LoVo (cell line): ENCODE data around the gene CHRM1.
"Not testable (repeated sequence)": the region's sequence is repeated elsewhere in the genome, so short reads cannot be mapped to it uniquely, and the experiment has no call there.

Source experiments
- DNase-seq: peaks from one replicate; pipeline ENCODE4 v3.0.0-alpha.2; 2016; ENCODE audit warnings: low spot score

CHRM1 gene, protein sequence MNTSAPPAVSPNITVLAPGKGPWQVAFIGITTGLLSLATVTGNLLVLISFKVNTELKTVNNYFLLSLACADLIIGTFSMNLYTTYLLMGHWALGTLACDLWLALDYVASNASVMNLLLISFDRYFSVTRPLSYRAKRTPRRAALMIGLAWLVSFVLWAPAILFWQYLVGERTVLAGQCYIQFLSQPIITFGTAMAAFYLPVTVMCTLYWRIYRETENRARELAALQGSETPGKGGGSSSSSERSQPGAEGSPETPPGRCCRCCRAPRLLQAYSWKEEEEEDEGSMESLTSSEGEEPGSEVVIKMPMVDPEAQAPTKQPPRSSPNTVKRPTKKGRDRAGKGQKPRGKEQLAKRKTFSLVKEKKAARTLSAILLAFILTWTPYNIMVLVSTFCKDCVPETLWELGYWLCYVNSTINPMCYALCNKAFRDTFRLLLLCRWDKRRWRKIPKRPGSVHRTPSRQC

GRCh38 chr11:62921201-62921572 is at the start of gene CHRM1:
CHRM1 (minus strand) TSS chr11:62921363; CDS start chr11:62911100, 10,263 bp downstream.
- DNase-seq = no peak

DNA sequence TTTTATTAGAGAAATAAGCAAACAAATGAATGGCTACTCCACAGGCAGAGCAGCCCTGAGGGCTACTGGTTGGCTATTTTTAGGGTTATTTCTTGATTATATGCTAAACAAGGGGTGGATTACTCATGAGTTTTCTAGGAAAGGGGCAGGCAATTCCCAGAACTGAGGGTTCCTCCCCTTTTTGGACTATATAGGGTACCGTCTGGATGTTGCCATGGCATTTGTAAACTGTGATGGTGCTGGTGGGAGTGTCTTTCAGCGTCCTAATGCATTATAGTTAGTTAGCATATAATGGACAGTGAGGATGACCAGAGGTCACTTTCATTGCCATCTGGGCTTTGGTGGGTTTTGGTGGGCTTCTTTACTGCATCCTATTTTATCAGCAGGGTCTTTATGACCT is 44.4 kb upstream of the CHRM1 start:
- DNase-seq = no peak

DNA sequence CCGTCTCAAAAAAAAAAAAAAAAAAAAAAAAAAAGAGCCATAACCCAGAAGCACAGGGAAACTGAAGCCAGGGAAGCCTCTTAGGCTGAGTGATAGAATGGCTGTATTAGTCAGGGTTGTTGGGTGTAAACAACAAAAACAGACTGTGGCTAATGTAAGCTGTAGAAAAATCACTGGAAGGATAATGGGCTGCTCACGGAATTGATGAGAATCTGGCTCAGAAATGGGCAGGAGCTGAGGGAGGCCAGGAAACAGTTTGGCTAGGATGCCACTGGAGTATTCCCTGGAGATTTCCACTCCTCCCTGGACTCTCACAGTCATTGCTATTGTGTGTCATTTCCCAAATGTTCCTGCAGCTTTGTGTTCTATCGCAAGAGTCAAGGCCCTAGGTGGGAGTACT is 41.2 kb upstream of the CHRM1 start:
- DNase-seq = no peak

GRCh38 chr11:62961017-62961570 is 39.9 kb upstream of the CHRM1 start:
- DNase-seq = no peak

DNA sequence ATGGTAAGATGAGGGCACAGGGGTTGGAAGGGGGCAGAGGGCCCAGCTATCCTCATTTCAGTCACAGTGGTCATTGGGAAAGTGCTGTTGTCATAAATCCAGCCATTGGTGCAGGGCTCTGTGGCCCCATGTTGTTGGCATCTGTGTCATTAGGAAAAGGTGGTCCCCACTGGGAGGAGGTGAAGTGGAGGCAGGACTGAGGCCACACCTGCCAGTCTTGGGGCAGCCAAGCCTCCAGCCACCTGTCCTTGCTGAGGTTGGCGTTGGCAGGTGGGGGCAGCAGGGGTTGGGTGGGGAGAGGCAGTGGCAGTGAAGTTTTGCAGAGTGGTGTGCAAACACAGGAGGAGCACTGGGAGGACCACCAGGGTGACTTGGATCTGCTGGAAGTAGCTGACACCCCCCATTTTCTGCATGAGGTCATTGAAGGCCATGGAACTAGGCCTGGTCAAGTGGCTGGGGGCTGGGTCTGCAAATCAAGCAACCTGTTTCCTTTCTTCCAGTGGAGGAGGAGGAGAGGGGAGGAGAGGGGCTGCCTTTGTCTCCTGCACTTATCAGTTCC is 38.3 kb upstream of the CHRM1 start:
- DNase-seq = no peak

GRCh38 chr11:62958547-62959421 is 37.6 kb upstream of the CHRM1 start:
- no peak for DNase-seq

DNA sequence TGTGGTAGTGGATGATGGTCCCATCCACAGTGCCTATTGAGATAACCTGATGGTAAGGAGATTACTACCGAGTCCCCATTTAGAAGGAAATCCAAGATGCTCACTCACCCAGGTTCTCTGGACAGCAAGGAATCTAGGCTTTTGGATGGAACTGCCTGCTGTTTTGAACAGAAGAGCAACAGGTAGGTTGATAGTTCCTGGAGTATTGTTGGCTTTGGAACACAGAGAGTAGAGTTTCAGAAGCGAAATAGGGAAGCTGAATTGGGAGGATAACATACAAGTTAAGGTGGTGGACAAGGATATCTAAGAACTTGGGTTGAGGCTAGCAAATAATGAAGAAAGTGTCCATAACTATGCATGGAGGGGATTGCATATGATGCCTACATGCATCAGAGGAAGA is 36.0 kb upstream of the CHRM1 start:
- DNase-seq = no peak

GRCh38 chr11:62954478-62954877 is 33.3 kb upstream of the CHRM1 start:
- no peak for DNase-seq

DNA sequence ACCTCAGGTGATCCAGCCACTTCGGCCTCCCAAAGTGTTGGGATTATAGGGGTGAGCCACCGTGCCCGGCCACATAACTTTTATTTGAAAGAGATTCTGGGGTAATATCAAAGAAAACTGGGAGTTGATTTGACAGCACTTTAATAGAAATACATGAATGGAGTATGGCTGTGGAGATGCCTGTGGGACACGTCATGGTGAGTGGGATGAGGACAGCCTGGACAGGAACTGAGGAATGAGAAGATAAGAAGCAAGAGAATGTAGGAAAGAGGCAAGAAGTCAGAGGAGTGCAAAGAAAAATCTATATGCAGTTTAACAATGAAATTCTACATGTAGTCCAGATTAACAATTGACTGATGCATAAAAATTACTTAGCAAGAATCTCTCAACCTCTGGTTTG is 32.6 kb upstream of the CHRM1 start:
- no peak for DNase-seq

DNA sequence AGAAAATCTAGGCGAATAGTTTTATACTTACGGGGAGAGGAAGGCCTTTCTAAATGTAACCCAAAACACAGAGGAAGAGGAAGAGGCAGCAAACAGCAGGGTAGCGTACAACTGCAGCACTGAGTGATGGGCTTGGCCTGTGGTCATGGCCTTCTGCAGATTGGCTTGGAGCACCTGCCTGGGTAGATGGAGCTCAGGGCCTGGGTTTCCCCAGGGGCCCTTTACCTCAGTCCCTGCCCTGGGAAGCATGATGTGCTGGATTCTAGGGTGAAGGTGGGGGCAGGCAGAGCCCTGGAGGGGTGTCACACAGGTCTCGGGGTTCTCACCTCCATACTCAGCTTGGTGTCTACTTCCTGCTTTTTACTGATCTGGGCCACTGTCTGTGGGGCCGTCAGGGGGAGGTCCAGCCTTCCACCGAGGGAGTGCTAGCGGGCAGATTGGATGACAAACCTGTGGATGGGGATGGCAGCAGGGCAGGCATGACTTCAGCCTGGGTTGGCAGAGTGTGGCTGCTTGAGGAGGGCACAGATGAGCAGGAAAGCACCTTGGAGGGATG is 27.7 kb upstream of the CHRM1 start:
- no peak for DNase-seq

- not testable (repeated sequence) for DNase-seq
Observed at GRCh38 chr11:62945538-62945937, 24.4 kb upstream of the CHRM1 start.

GRCh38 chr11:62937528-62937927 is 16.4 kb upstream of the CHRM1 start:
- not testable (repeated sequence) for DNase-seq

- no peak for DNase-seq
Observed at GRCh38 chr11:62934496-62934785, 13.3 kb upstream of the CHRM1 start.

DNA sequence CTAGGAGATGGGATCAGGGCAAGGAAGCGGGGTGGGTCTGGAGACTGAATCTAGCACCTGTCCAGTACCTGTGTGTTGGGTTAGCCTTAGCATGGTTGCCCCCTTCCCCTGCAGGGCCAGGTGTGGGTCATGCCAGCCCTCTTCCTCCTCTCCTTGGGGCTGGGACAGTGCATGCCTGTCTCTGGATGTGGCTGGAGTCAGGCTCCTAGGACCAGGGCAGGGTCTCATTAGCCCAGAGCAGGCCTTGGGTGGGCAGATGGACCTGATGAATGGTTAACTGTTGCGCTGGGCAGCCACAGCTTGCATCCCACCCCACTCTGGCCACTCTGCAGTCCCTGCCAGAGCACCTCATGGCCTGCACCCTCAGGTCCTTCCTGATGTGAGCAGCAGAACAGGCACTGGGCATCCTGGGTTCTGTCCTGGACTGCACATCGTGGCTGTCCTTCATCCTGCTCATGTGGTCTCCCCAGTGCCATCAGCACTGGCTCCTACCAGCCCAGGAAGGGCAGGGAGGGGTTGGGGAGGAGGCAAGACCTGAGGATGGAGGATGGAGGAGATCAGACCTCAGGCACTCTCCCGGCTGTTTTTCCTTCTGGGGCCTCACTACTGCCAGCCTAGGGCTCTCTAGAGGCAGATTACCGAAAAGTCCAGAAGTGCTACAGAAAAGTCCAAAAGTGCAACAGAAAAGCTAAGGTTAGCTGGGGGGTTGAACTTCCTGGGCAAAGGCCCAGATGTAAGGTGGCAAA is 12.8 kb upstream of the CHRM1 start:
- DNase-seq = no peak

- DNase-seq = no peak
Observed at GRCh38 chr11:62933285-62933684, 12.1 kb upstream of the CHRM1 start.

GRCh38 chr11:62931499-62932278 is 10.5 kb upstream of the CHRM1 start:
- peak; percentile 15 for DNase-seq

- no peak for DNase-seq
Observed at GRCh38 chr11:62930666-62931065, 9.5 kb upstream of the CHRM1 start.

GRCh38 chr11:62930157-62930556 is 9.0 kb upstream of the CHRM1 start:
- DNase-seq = no peak

DNA sequence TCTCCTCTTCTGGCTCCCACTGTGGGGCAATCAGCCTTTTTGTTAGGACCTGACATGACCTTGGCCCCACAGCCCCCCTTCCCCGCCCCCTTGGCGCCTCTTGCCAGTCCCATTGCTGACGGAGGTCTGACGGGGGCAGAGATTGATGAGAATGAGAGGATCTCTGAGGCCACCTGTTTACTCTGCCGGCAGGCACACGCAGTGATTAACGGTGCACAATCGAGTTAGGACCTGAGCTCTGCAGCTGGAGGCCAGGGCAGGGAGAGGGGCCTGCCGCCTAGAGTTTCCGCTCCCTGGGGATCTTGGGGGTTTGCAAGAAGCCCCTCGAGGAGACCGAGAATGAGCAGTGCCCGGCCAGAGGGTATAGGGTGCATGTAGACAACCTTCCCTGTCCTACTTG is 6.8 kb upstream of the CHRM1 start:
- no peak for DNase-seq

GRCh38 chr11:62926680-62927455 is 5.7 kb upstream of the CHRM1 start:
- DNase-seq = no peak
